HG02943 (cell line): Measurements from ENCODE around the gene NDUFA11.
"Not testable (repeated sequence)": the region's sequence is repeated elsewhere in the genome, so short reads cannot be mapped to it uniquely, and the experiment has no call there.

Experiments
- ATAC-seq: cut with Tn5 transposase; IDR thresholded peaks from one replicate; pipeline ENCODE4 v1.9.1; 2021; ENCODE audit warnings: mild to moderate bottlenecking, low read depth, moderate library complexity; ENCODE audit not compliant: unreplicated experiment

The NDUFA11 gene

GRCh38 chr19:5891572-5891937, 12.0 kb downstream of the NDUFA11 start:
- ATAC-seq = no peak

GRCh38 chr19:5890099-5890498, 13.5 kb downstream of the NDUFA11 start:
- ATAC-seq = no peak

GRCh38 chr19:5889288-5889971, 14.2 kb downstream of the NDUFA11 start:
- ATAC-seq = no peak

DNA sequence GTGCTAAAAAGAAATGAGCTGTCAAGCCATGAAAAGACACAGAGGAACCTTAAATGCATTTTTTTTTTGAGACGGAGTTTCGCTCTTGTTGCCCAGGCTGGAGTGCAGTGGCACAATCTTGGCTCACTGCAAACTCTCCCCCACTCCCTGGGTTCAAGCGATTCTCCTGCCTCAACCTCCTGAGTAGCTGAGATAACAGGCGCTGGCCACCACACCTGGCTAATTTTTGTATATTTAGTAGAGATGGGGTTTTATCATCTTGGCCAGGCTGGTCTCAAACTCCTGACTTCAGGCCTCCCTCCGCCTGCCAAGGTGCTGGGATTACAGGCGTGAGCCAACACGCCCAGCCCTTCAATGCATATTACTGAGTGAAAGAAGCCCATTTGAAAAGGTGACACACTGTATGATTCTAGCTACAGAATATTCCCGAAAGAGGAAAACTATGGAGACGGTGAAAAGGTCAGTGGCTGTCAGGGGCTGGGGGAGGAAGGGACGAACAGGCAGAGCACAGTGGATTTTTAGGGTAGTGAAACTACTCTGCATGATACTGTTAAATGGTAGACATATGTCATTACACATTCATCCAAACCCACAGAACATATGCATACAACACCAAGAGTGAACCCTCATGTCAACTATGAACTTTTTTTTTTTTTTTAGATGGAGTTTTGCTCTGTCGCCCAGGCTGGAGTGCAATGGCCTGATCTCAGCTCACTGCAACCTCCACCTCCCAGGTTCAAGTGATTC, 19.4 kb downstream of the NDUFA11 start:
- ATAC-seq = not testable (repeated sequence)

GRCh38 chr19:5883157-5883873, 20.3 kb downstream of the NDUFA11 start:
- not testable (repeated sequence) for ATAC-seq

DNA sequence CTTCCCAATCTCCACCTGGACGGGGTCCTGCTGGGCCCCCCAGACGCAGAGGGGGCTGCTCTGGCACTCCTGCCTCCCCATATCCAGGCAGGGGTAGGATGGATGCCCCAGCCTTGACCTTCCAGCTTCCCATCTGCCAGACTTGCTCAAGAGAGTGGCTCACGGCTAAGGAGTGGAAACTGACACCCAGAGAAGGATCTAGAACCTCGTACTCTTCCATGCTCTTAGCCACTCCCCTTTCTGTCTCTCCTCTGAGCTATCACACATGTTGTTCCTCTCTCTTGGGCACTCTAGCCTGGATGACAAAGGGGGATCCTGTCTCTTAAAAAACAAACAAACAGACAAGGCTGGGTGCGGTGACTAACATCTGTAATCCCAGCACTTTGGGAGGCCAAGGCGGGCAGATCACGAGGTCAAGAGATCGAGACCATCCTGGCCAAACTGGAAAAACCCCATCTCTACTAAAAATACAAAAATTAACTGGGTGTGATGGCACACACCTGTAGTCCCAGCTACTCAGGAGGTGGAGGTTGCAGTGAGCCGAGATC, 21.1 kb downstream of the NDUFA11 start:
- ATAC-seq = no peak

GRCh38 chr19:5881543-5882299, 21.9 kb downstream of the NDUFA11 start:
- ATAC-seq = no peak

- ATAC-seq = no peak
Measured at GRCh38 chr19:5880604-5881078, 22.9 kb downstream of the NDUFA11 start.

DNA sequence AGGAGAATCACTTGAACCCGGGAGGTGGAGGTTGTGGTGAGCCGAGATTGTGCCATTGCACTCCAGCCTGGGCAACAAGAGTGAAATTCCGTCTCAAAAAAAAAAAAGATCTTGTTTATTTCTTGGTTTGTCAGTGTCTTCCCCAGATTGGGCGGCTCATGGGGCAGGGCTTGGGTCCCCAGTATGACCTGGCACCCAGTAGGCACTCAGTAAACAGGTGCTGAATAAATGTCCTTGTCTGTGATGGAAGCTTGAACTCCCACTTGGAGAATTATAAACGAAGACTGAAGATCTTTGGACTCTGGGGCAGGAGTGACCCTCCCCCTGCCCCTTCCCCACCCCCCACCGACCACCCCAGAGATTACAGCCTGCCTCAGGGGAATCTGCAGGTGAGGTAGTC, 23.4 kb downstream of the NDUFA11 start:
- no peak for ATAC-seq

DNA sequence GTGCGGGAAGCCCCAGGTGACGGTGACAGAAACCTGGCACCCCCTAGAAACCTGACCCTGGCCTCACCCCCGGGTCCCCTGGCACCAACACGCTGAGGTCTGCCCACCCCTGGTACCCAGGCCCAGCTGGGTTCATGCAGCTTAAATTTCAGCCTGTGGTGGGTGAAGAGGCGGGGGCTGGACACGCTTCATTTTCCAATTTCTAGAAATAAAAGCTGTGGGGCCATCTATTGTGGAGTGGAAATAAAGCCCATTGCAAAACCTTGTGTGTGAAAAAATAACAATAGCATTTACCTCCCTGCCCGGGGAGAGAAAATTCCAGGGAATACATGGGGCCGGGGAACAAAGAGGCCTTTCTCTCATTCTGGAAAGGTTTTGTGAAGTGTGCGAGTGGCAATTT, 25.7 kb downstream of the NDUFA11 start:
- no peak for ATAC-seq

DNA sequence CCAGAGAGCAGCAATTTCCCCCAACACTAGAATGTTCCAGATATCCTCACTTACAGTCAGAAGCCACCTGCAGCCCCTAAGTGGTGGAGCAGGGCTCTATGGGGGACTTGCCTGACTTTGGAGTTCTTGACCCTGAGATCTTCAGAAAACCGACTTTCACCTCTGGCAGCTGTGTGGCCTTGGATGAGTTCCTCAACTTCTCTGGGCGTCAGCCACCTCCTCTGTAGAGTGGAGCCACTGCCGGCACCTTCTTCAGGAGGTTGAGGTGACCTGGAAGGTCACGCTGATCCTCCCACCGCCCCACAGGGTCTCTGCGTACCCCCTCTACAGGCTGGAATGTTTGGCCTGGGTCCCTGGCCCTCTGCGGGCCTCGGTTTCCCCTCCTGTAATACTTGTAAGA, 26.2 kb downstream of the NDUFA11 start:
- ATAC-seq = no peak

DNA sequence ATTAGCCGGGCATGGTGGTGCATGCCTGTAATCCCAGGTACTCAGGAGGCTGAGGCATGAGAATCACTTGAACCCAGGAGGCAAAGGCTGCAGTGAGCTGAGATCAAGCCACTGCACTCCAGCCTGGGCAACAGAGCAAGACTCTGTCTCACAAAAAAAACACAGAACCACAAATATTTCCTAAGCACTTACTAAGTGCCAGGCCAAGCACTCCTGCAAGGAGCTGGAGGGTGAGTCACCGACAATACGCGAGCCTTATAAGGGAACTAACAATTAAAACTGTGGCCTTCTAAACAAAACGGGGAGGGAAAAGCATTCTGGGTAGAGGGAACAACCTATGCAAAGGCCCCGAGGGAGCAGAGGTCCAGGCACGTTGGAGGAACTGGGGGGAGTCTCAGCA, 29.1 kb downstream of the NDUFA11 start:
- not testable (repeated sequence) for ATAC-seq

GRCh38 chr19:5873617-5874199, 29.9 kb downstream of the NDUFA11 start:
- no peak for ATAC-seq

- no peak for ATAC-seq
Measured at GRCh38 chr19:5870986-5871394, 32.6 kb downstream of the NDUFA11 start.

DNA sequence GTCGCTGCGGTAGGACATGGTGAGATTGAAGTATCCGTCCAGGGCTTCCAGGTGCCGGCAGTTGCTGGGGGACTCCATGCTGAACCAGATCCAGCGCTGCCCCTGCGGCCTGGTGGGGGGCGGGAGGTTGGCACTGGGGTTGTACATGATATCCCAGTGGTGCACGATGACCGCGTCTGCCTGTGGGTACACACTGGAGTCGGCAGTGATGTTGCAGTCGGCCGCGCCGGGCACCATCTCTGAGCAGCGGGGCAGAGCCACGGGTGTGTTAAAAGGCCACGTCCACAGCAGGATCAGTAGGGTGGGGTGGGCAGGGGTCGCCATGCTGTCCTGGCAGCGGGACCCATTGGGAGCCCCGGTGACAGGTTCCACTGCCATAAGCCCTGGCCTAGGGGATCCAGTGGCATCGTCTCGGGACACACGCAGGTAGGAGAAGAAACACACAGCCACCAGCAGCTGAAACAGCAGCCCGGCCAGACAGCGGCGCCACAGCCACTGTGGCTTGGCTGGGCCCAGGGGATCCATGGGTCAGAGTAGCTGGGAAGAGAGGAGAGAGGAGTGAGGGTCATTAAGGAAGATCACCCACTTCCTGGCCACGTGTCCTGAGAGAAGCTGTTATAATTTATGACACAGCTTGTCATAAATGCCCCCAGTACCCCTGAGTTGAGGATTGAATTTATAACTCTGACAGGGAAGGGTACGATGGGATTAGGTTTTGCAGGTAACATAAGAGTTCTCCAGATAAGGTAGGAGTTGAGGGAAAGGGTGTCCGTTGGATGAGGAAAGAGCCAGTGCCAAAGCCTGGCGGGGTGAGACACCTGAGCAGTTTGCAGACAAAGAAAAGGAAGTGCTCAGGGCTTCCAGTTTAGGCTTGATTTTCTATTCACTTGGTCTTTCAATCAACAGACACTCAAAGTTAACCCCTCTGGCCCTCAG, 36.1 kb downstream of the NDUFA11 start:
- no peak for ATAC-seq

- ATAC-seq = no peak
Measured at GRCh38 chr19:5865772-5866171, 37.8 kb downstream of the NDUFA11 start.

- no peak for ATAC-seq
Measured at GRCh38 chr19:5864725-5865486, 38.7 kb downstream of the NDUFA11 start.

- no peak for ATAC-seq
Measured at GRCh38 chr19:5864013-5864720, 39.4 kb downstream of the NDUFA11 start.
